GM19324 (cell line): ENCODE measurements around the gene CASZ1.

Source experiments
- ATAC-seq: cut with Tn5 transposase; IDR thresholded peaks from one replicate; pipeline ENCODE4 v1.9.1; 2021; ENCODE audit warnings: mild to moderate bottlenecking, moderate library complexity; ENCODE audit not compliant: unreplicated experiment, low FRiP score

The CASZ1 gene

GRCh38 chr1:10795276-10796021 is 997 bp downstream of the CASZ1 start:
- no peak for ATAC-seq

GRCh38 chr1:10794724-10795275 is 1.6 kb downstream of the CASZ1 start:
- ATAC-seq: no peak

GRCh38 chr1:10793129-10793651 is 3.3 kb downstream of the CASZ1 start:
- no peak for ATAC-seq

GRCh38 chr1:10791105-10791951 is 5.1 kb downstream of the CASZ1 start:
- no peak for ATAC-seq

GRCh38 chr1:10789803-10790702 is 6.4 kb downstream of the CASZ1 start:
- ATAC-seq: no peak

- ATAC-seq: no peak
These were observed 7.2 kb downstream of the CASZ1 start for GRCh38 chr1:10789047-10789791.

- ATAC-seq: no peak
These were observed 7.8 kb downstream of the CASZ1 start for GRCh38 chr1:10788592-10789006.

GRCh38 chr1:10787286-10787685 is 9.2 kb downstream of the CASZ1 start:
- ATAC-seq: no peak

- no peak for ATAC-seq
These were observed 10.5 kb downstream of the CASZ1 start for GRCh38 chr1:10785728-10786638.

- no peak for ATAC-seq
These were observed 11.3 kb downstream of the CASZ1 start for GRCh38 chr1:10784998-10785727.

GRCh38 chr1:10782491-10783244 is 13.8 kb downstream of the CASZ1 start:
- ATAC-seq: no peak

GRCh38 chr1:10781137-10781536 is 15.3 kb downstream of the CASZ1 start:
- no peak for ATAC-seq

GRCh38 chr1:10779841-10780240 is 16.6 kb downstream of the CASZ1 start:
- ATAC-seq: no peak

GRCh38 chr1:10779201-10779600 is 17.2 kb downstream of the CASZ1 start:
- no peak for ATAC-seq

GRCh38 chr1:10778640-10779039 is 17.8 kb downstream of the CASZ1 start:
- ATAC-seq: no peak

- ATAC-seq: no peak
These were observed 18.5 kb downstream of the CASZ1 start for GRCh38 chr1:10777749-10778574.
